Fibroblast of lung (primary cell): ENCODE results near the gene TNFRSF11A. TPM values are rescaled to one million over a fixed set of nuclear protein-coding genes. Genes with fewer than 3 reads are reported as not detected.

Experiments used
- DNase-seq, 2 donors: peaks; one replicate each; pipeline versions ENCODE4 v3.0.0 to v3.0.0-alpha.2; 2010; ENCODE audit warnings: low read depth in 2 of 2
- H2AFZ ChIP-seq: 2 replicates; pipeline ENCODE4 v1.5.1; 2012; ENCODE audit warnings: low read length, control low read depth, inconsistent platforms
- H3K27ac ChIP-seq: 2 replicates; pipeline ENCODE4 v1.5.1; 2011; ENCODE audit warnings: low read length, control low read depth; ENCODE audit not compliant: insufficient read depth
- H3K27me3 ChIP-seq: 2 replicates; pipeline ENCODE4 v1.5.1; 2011; ENCODE audit warnings: mild to moderate bottlenecking, low read length; ENCODE audit not compliant: control insufficient read depth, insufficient read depth
- H3K36me3 ChIP-seq: 2 replicates; pipeline ENCODE4 v1.5.1; 2011; ENCODE audit warnings: low read length; ENCODE audit not compliant: control insufficient read depth, insufficient read depth
- H3K4me1 ChIP-seq: 2 replicates; pipeline ENCODE4 v1.5.1; 2011; ENCODE audit warnings: low read length; ENCODE audit not compliant: control insufficient read depth, insufficient read depth; ENCODE audit errors: extremely low read depth
- H3K4me2 ChIP-seq: 2 replicates; pipeline ENCODE4 v1.5.1; 2011; ENCODE audit warnings: low read length, control low read depth; ENCODE audit not compliant: insufficient read depth; ENCODE audit errors: extremely low read depth
- H3K4me3 ChIP-seq, 4 experiments: fragments of 200-600 bp in 1 of 4; sonication (generic) in 1 of 4; replicated peaks in 1 of 4; 2 replicates each; pipeline ENCODE4 v1.5.1; 2011 to 2016; ENCODE audit warnings: low read length in 4 of 4, low read depth in 3 of 4, mild to moderate bottlenecking in 3 of 4, control low read depth in 2 of 4, inconsistent platforms in 1 of 4, mixed read lengths in 1 of 4; ENCODE audit not compliant: insufficient read depth in 1 of 4; ENCODE audit errors: control extremely low read depth in 1 of 4
- H3K79me2 ChIP-seq: 2 replicates; pipeline ENCODE4 v1.5.1; 2012; ENCODE audit warnings: mild to moderate bottlenecking, low read length, inconsistent platforms; ENCODE audit not compliant: control insufficient read depth, insufficient read depth
- H3K9ac ChIP-seq: 2 replicates; pipeline ENCODE4 v1.5.1; 2011; ENCODE audit warnings: mild to moderate bottlenecking, low read length, control low read depth; ENCODE audit not compliant: insufficient read depth
- H3K9me3 ChIP-seq: 2 replicates; pipeline ENCODE4 v1.5.1; 2012; ENCODE audit warnings: low read depth, low read length; ENCODE audit not compliant: control insufficient read depth, insufficient read depth
- H4K20me1 ChIP-seq: 2 replicates; pipeline ENCODE4 v1.5.1; 2011; ENCODE audit warnings: low read length; ENCODE audit not compliant: control insufficient read depth, insufficient read depth; ENCODE audit errors: extremely low read depth
- EZH2 ChIP-seq: IDR thresholded peaks from 2 replicates; pipeline ENCODE4 v1.5.1; 2012; ENCODE audit warnings: low read length, control low read depth, mild to moderate bottlenecking; ENCODE audit errors: missing control alignments
- polyA plus RNA-seq, 2 donors: library from polyadenylated mRNA; depleted of rRNA in 1 of 2; stranded (reverse) in 1 of 2; unstranded in 1 of 2; fragments of >200 nt; gene quantifications; 2 replicates each; pipeline ENCODE4 v1.2.1, GENCODE V29; 2011 to 2012; ENCODE audit warnings: missing spikeins in 1 of 2
- total RNA-seq: library from RNA; depleted of rRNA; stranded (reverse); fragments of >200 nt; gene quantifications from 2 replicates; pipeline ENCODE4 v1.2.1, GENCODE V29; 2014
- TF ChIP-seq, protein P1 (sequence below), 2 donors: IDR thresholded peaks in 1 of 2; conservative IDR thresholded peaks in 1 of 2; 1 replicate in 1 of 2; 2 replicates in 1 of 2; pipeline ENCODE4 v1.5.1; 2011 to 2012; ENCODE audit warnings: low read length in 2 of 2, control low read depth in 1 of 2, inconsistent platforms in 1 of 2, low read depth in 1 of 2, mild to moderate bottlenecking in 1 of 2

Gene TNFRSF11A
- total and polyA plus RNA-seq, 2 donors (not counting 1 experiment from before 2014, with no cell fraction given) = 0.11 to 0.66 TPM

DNA sequence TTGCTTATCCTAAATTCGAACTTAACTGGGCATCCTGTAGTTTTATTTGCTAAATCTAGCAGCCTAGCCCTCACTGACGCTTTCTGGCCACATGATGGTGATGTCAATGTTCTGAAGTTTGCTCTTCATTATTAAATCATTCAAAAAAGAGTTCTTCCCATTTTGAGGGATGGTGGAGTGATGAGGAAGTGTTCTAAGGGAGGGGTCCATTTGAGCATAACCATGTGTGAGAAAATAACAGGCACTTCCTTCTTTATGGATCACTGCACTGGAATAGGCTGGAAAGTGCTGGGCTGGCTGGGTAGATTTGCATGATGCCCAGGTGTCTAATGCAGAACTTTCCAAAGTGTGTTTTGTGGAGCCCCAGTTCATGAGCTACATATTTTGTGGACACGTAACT lies 74.2 kb downstream of the TNFRSF11A start:
- H3K9me3 ChIP-seq = no peaks in the 10 kb centered on the region

DNA sequence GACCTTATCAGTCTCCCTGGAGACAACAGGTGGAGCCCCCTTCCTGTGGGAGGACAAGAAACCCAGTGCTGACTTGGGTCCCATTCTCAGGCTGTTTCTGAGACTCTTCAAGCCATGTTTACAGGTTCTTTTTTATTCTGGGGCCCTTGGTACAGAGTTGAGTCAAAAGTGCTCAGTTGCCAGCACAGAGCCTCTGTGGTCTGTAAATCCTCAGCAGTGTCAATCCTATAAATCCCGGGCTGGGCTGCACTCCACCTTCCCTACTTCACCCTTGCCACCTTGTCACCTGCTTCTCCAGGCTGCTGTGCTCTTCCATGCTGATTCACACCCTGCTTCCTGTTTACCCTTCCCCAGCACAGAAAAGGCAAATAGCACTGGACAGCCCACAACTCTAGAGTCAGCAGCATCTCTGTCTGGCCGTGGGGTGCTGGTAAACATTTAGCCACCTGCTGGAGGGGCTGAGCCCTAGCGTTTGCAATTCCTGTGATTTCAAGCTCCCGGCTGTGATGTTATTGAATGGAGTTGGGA lies 74.7 kb downstream of the TNFRSF11A start:
- H3K36me3 ChIP-seq = no peaks in the 10 kb centered on the region
- DNase-seq = no peak
- TF ChIP-seq, protein P1, sequence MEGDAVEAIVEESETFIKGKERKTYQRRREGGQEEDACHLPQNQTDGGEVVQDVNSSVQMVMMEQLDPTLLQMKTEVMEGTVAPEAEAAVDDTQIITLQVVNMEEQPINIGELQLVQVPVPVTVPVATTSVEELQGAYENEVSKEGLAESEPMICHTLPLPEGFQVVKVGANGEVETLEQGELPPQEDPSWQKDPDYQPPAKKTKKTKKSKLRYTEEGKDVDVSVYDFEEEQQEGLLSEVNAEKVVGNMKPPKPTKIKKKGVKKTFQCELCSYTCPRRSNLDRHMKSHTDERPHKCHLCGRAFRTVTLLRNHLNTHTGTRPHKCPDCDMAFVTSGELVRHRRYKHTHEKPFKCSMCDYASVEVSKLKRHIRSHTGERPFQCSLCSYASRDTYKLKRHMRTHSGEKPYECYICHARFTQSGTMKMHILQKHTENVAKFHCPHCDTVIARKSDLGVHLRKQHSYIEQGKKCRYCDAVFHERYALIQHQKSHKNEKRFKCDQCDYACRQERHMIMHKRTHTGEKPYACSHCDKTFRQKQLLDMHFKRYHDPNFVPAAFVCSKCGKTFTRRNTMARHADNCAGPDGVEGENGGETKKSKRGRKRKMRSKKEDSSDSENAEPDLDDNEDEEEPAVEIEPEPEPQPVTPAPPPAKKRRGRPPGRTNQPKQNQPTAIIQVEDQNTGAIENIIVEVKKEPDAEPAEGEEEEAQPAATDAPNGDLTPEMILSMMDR (conservative IDR thresholded peaks at IDR 0.05 in 1 of 2, IDR thresholded peaks at IDR 0.05 in 1 of 2; ENCODE audit: low read depth in 1 of 2, low read length in 2 of 2) = peak; percentile 11 to 12
- no peak for TF ChIP-seq EZH2

More for the DNA sequence above, 74.2 kb downstream of the TNFRSF11A start:
- Histone ChIP-seq H3K79me2 (no peaks in the 10 kb centered on the region), H3K36me3 (no peaks in the 10 kb centered on the region), H3K4me3 (no peak overlapping the region), H3K27me3 (peaks cover 7% of the 10 kb centered on the region), H4K20me1 (no peaks in the 10 kb centered on the region), H2AFZ (no peak overlapping the region), H3K9ac (no peak overlapping the region), H3K4me1 (no peaks in the 10 kb centered on the region), H3K27ac (no peak overlapping the region), H3K4me2 (no peak overlapping the region)
- TF ChIP-seq, protein P1 (conservative IDR thresholded peaks at IDR 0.05 in 1 of 2, IDR thresholded peaks at IDR 0.05 in 1 of 2; ENCODE audit: low read depth in 1 of 2, low read length in 2 of 2) = no peak
- no peak for TF ChIP-seq EZH2
- no peak for DNase-seq

DNA sequence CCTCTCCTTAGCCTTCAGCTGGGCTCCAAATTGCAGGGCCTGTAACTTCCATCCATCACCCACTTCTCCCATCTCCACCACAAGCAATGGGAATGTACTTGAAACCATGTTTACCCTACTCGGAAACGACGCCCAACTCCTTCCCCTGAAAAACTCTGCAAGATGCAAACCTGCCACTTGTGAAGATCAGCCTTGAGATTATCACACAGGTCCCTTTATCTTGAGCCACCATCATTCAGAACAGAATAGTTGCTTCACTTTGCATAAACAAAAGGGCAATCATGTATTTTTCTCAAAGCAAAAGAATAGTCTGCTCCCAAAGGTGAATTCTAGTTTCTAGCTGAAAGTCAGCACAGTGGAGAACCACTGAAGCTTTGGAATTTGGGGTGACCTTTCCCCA lies 75.8 kb downstream of the TNFRSF11A start:
- no peak overlapping the region for H2AFZ ChIP-seq
- no peak overlapping the region for H3K9ac ChIP-seq
- H3K4me2 ChIP-seq = no peak overlapping the region
- no peak for DNase-seq
- no peaks in the 10 kb centered on the region for H3K9me3 ChIP-seq
- no peak overlapping the region for H3K4me3 ChIP-seq
- no peaks in the 10 kb centered on the region for H4K20me1 ChIP-seq
- H3K27me3 ChIP-seq = peaks cover 7% of the 10 kb centered on the region
- H3K27ac ChIP-seq = no peak overlapping the region
- H3K4me1 ChIP-seq = no peaks in the 10 kb centered on the region
- no peaks in the 10 kb centered on the region for H3K79me2 ChIP-seq
- H3K36me3 ChIP-seq = no peaks in the 10 kb centered on the region
- TF ChIP-seq EZH2 = no peak
- TF ChIP-seq, protein P1 (conservative IDR thresholded peaks at IDR 0.05 in 1 of 2, IDR thresholded peaks at IDR 0.05 in 1 of 2; ENCODE audit: low read depth in 1 of 2, low read length in 2 of 2) = no peak

More for the DNA sequence above, 74.7 kb downstream of the TNFRSF11A start:
- Histone ChIP-seq H2AFZ (no peak overlapping the region), H3K79me2 (no peaks in the 10 kb centered on the region), H4K20me1 (no peaks in the 10 kb centered on the region), H3K4me2 (no peak overlapping the region), H3K9me3 (no peaks in the 10 kb centered on the region), H3K27me3 (peaks cover 7% of the 10 kb centered on the region), H3K27ac (no peak overlapping the region), H3K4me3 (no peak overlapping the region), H3K4me1 (no peaks in the 10 kb centered on the region), H3K9ac (no peak overlapping the region)
